Stimulated activated CD8-positive, alpha-beta memory T cell treated with anti-CD3 and anti-CD28 coated beads, Interleukin-12 subunit alpha, Interleukin-12 subunit beta, amount 100 ng/mL, for 1 hour (primary cell): ENCODE measurements around the gene UFD1.

Experiments used
- DNase-seq: peaks from one replicate; pipeline ENCODE4 v3.0.0-alpha.2; 2020; ENCODE audit warnings: low read depth

The UFD1 gene

DNA sequence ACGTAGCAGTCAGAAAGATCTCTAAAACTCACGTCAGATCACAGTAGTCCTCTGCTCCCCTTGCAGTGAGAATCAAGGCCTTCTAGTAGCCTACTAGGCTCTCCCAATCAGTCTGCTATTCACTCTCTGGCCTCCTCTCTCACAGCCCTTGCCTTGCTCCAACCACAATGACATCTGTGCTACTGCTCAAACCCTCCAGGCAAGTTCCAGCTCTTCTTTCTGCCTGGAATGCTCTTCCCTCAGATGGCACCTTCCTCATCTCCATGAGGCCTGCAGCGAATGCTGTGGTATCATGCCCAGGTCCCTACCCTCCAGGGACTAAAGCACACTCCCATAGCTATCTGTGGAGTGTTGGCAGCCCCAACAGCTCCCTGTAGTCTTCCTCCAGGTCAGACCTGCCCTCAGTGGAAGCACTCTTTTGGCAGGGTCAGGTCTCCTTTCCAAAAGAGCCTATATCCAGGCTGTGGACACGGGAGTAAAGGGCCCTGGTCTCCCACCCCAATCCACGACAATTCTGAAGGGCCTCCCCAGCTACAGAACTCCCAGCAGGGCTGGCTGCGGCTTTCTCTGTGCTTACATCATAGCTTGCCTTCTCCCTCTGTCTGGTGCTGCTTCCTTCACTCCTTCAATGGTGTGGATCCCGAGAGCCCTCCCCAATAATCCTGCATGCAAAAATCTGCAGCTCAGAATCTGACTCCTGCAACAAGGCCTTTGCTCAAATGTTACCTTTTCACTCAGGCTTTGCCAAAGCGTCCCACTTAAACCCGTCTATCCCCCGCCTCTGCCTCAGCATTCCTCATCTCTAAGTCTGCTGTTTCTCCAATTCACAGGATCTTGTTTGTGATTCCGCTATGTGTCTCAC is 56.3 kb downstream of the UFD1 start:
- no peak for DNase-seq

- DNase-seq = no peak
Measured at GRCh38 chr22:19420321-19420720, 58.7 kb downstream of the UFD1 start.

DNA sequence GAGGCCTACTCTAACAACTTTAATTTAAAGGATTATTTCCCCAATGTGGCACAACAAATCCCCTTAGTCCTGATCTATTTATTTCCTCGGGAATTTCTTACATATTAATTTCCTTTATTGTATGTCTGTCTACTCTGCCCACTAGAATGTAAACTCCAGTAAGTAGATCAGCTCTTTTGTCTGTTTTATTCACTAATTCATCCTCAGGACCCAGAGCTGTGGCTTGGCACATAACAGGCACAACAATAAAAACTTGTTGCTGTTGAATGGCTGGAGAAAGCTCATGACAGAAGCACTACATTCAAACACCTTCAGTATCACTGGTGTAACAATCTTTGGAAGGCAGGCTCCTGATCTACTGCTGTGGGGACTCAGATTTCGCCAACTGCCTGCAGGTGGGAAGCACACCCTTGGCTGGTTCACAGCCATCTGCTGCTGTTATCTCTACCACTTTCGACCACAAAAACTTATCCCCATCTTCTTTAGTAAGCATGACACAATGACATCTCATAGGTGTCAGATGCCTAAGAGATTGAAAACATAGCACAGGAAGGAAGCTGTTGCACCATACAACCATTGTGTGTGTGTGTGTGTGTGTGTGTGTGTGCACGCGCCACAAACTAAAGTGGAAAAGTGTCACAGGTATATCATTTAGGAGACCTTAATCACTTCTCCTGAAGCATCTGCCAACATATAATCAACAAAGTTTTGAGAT is 59.4 kb downstream of the UFD1 start:
- peak; percentile 15 for DNase-seq

- DNase-seq = no peak
Measured at GRCh38 chr22:19419086-19419463, 59.9 kb downstream of the UFD1 start.

- no peak for DNase-seq
Measured at GRCh38 chr22:19412923-19413322, 66.1 kb downstream of the UFD1 start.

GRCh38 chr22:19412478-19412877 is 66.5 kb downstream of the UFD1 start:
- DNase-seq = no peak

DNA sequence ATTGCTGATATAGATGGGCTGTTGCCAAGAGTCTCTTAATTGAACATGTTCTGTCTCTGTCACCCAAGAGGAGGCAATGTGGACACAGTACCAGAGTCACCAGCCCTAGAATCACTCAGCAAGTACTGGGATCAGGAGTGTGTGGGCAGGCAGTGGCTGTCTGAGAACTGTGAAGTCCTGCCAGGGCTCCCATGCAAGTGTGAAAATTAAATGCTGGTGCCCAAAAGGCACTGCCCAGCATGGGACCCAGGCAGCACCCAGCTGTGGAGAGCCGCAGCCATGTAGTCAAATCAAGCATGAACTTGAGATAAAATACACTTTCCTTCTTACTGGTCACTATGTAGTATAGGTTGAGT is 67.3 kb downstream of the UFD1 start:
- no peak for DNase-seq

DNA sequence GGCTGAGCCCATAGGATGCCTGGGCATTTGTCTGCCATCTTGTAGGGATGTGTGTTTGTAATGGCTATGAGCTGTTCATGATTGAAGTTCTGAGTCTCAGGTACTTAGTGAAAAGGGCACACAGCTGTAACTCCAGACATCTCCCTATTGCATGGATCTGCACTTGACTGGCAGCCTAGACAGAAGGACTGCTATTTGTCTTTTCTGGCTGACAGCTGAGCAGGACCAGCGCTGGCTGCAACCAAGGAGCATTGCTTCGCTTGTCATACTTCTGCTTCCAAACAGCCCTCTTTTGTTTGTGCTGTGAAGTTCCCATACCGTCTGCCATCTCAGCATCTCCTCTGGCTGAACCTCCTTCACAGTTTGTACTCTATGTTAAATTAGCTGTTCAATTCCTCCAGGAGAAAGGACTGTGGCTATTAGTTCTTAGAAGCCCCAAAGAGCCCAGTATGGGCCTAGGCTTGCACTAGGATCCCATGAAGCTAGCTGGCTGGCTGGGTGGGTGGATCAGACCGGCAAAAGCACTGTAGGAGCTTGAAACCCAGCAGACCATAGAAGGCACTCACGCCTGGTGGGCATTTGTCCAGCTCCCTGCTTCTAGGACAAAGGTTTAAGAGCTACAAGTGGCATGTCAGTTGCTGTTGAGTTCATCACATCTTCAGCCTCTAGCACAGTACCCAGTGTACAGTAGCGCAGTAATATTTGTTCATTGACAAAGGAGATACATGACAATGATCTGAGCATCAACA is 67.9 kb downstream of the UFD1 start:
- DNase-seq = no peak

- DNase-seq = no peak
Measured at GRCh38 chr22:19407649-19408606, 71.1 kb downstream of the UFD1 start.

DNA sequence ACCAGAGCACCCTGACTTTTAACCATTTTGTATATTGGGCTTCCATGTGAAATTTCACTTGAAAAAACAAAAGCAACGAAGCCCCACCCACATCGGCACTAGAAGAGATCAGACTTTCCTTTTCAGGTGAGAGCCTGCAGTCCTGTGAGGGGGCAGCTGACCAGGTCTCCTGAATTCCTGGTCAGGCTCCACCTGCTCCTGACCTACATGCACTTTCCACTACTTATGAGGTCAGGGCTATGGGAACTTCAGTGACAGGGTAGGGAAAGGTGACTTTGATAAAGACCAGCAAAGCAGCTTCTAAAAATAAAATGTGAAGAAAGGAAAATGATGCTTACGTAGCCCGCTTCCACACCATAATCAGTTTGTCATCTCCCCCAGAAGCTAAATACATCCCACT is 72.1 kb downstream of the UFD1 start:
- no peak for DNase-seq

DNA sequence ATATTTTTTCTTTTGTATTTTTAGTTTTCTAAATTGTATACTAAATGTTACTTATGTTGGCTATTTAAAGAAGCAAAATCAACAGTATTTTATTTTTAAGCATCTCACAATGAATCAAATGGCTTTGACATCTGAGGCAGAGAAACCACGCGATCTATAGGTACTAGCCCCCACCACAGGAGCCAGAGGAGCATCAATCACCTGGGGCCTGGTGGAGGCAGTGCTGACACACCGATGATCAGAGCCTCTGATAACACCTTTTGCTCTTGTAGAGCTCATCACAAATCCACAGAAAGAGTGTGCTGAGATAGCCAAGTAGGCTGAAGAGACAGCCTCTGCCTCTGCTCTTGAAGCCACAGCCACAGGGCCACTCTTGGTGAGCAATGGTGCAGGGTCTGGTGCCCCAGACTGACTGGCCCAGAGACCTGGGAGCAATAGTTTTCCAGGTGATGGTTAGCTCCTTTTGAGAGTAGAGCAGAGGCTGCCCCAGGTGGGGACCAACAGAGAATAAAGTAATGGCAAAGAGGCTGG is 72.6 kb downstream of the UFD1 start:
- no peak for DNase-seq

DNA sequence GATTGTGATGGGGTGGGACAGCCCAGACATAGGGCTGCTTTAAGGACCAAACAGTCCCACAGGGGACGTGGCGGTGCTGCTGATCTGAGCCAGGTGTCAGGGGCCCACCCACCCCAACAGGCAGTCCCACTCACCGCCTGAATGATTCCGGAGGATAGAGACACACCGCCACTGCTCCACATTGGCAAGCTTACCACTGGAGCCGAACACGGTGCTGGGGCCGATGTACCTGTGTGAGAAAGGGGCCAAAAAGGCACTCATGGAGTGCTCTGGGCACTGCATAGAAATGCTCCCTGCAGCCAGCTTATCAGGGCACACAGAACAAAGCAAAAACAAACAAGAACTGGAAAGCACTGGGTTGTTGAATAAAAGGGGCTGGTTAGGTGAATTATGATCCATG is 73.3 kb downstream of the UFD1 start:
- no peak for DNase-seq

DNA sequence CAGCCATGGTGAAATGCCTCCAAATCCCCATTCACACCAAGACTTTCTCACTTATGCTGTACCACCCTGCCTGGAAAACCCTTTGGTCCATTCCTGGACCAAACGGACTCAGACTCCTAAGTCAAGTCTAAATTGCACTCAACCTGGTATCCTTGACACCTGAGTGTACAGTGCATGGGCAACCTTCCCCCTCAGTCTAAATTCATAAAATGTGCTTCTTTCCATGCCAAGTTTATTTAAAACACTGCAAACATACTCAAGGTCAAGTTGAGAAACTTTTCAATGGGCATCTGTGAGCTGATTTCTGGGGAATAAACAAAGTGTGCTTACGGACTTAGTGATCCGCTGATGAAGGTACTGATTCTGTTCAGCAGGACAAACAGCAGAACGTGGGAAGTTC is 73.9 kb downstream of the UFD1 start:
- no peak for DNase-seq

DNA sequence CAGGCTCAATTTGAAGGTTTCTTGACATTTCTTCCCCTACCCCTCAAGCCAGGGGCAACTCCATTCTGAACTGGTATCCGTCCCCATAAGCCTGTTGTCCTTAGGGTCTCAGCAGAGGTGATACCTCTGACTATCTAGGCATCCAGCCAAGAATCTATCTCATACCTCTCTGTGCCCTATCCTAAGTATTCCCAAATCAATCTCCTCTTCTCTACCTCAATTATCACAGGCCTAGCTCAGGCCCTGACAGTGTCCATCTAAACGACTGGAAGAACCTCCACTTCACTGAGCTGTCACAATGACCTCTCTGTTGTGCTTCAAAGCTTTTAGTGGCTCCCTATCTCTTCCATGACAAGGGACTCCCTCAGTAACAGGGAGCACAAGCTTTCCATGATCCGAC is 74.3 kb downstream of the UFD1 start:
- no peak for DNase-seq

DNA sequence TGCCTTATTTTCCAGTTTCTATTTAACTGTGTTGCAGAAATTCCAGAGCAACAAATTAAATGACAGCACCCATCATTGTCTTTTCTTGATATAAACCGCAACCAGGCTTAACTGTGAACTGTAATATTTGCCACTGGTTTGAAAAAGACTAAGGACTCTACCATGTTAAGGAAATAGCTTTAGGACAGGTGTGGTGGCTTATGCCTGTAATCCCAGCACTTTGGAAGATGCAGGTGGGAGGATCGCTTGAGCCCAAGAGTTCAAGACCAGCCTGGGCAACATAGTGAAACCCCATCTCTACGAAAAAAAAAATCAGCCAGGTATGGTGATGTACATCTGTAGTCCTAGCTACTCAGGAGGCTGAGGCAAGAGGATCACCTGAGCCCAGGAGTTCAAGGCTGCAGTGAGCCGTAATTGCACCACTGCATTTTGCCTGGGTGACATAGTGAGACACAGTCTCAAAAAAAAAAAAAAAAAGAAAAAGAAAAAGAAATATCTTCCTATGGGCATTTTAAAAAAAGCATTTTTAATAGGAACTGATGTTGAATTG is 76.3 kb downstream of the UFD1 start:
- DNase-seq = no peak

DNA sequence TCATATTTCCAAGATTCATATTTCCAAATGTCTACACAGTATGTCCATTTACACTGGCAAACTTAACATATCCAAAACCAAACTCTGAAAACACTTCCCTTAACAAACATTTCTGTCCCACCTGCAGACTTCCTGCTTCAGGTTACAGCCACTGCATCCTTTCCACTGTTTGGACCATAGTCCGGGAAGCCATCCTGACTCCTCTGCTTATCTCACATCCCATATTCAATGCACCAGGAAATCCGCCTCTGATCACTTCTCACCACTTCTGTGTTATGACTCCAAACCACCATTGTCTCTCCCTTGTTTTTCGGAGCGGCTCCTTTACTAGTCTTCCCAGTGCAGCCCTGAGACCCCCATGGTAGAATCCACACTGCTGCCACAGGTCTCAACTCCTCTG is 77.5 kb downstream of the UFD1 start:
- DNase-seq = no peak

DNA sequence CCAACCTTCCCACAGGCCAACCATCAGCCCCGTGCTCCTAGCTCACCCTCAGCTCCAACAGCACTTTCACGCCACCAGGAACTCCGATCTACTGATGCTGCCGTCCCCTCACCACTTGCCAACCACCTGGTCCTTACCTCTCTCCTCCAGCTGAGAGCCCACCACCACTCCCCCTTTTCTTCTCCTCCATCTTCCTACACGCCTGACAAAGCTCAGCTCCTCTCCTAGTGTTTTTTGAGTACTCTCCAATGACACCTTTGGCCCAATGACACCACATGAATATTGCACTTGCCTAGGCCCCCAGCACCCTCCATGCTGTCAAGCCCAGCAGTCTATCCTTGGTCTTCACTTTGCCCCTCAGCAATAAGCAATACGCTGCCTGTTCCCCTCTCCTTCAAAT is 78.1 kb downstream of the UFD1 start:
- DNase-seq = no peak
